ENCODE data around the gene ENDOD1. TPM values are rescaled to one million over a fixed set of nuclear protein-coding genes. Genes with fewer than 3 reads are reported as not detected.

Gene ENDOD1
- total and polyA plus RNA-seq, 4 donors = 2.2 to 35.6 (median 5.9) TPM

GRCh38 chr11:95088946-95089619 is 563 bp upstream of the ENDOD1 start:
- Histone ChIP-seq H3K9me3 (ENCODE audit: control insufficient read depth in 4 of 4, low read length in 3 of 4) (no peaks in the 10 kb centered on the region), H3K27ac (ENCODE audit: low read depth in 1 of 2, low read length in 2 of 2) (peak overlapping the region; percentile 85 to 87), H3K4me3 (ENCODE audit: low read depth in 1 of 3, low read length in 3 of 3) (peak overlapping the region in 2 of 3 donors; percentile 83 to 88), H3K4me1 (ENCODE audit: control insufficient read depth in 4 of 4, insufficient read depth in 4 of 4, low read length in 3 of 4) (peaks cover 2 to 18% (median 7%) of the 10 kb centered on the region in 4 donors), H3K27me3 (ENCODE audit: control insufficient read depth in 4 of 4, insufficient read depth in 4 of 4, low read length in 3 of 4) (no peaks in the 10 kb centered on the region), H3K9ac (ENCODE audit: low read depth in 1 of 2, low read length in 2 of 2) (no peak overlapping the region), H3K36me3 (ENCODE audit: control insufficient read depth in 4 of 4, insufficient read depth in 3 of 4, low read depth in 1 of 4, low read length in 3 of 4) (no peaks in the 10 kb centered on the region)
- no peak for DNase-seq (ENCODE audit: low spot score)
- TF ChIP-seq ZBTB33 (IDR thresholded peaks at IDR 0.05) (no peak), SP1 (IDR thresholded peaks at IDR 0.05) (peak; percentile 19)
- 22% methylated on average over 27 of the region's 27 CpGs for WGBS

GRCh38 chr11:95091663-95092180 is 2.1 kb downstream of the ENDOD1 start:
- Histone ChIP-seq H3K4me1 (ENCODE audit: control insufficient read depth in 4 of 4, insufficient read depth in 4 of 4, low read length in 3 of 4) (peaks cover 2 to 18% (median 7%) of the 10 kb centered on the region in 4 donors), H3K9me3 (ENCODE audit: control insufficient read depth in 4 of 4, low read length in 3 of 4) (no peaks in the 10 kb centered on the region), H3K27ac (ENCODE audit: low read depth in 1 of 2, low read length in 2 of 2) (no peak overlapping the region), H3K4me3 (ENCODE audit: low read depth in 1 of 3, low read length in 3 of 3) (no peak overlapping the region), H3K36me3 (ENCODE audit: control insufficient read depth in 4 of 4, insufficient read depth in 3 of 4, low read depth in 1 of 4, low read length in 3 of 4) (no peaks in the 10 kb centered on the region), H3K27me3 (ENCODE audit: control insufficient read depth in 4 of 4, insufficient read depth in 4 of 4, low read length in 3 of 4) (no peaks in the 10 kb centered on the region), H3K9ac (ENCODE audit: low read depth in 1 of 2, low read length in 2 of 2) (no peak overlapping the region)
- TF ChIP-seq YY1 (IDR thresholded peaks at IDR 0.05) = no peak
- no peak for TF ChIP-seq GABPA (IDR thresholded peaks at IDR 0.05 in 1 of 2, conservative IDR thresholded peaks at IDR 0.05 in 1 of 2)
- no peak for TF ChIP-seq FOXA2 (IDR thresholded peaks at IDR 0.05)
- TF ChIP-seq ATF3 (IDR thresholded peaks at IDR 0.05) = no peak
- no peak for TF ChIP-seq TAF1 (conservative IDR thresholded peaks at IDR 0.05)
- no peak for TF ChIP-seq RAD21 (IDR thresholded peaks at IDR 0.05)
- TF ChIP-seq NR2F2 (IDR thresholded peaks at IDR 0.05) = no peak
- TF ChIP-seq ZBTB33 (IDR thresholded peaks at IDR 0.05) = no peak
- TF ChIP-seq FOXA1 (IDR thresholded peaks at IDR 0.05) = no peak
- TF ChIP-seq EGR1 (IDR thresholded peaks at IDR 0.05; ENCODE audit: low read depth in 2 of 2) = no peak
- DNase-seq (ENCODE audit: low spot score) = no peak

GRCh38 chr11:95092549-95093324 is 3.1 kb downstream of the ENDOD1 start:
- peak; percentile 31 for TF ChIP-seq CTCF (IDR thresholded peaks at IDR 0.05; ENCODE audit: low read depth, low read length, missing input control)
- TF ChIP-seq FOXA2 (IDR thresholded peaks at IDR 0.05) = no peak
- TF ChIP-seq RAD21 (IDR thresholded peaks at IDR 0.05) = peak; percentile 9 to 36
- Histone ChIP-seq H3K4me1 (ENCODE audit: control insufficient read depth in 4 of 4, insufficient read depth in 4 of 4, low read length in 3 of 4) (peaks cover 2 to 18% (median 7%) of the 10 kb centered on the region in 4 donors), H3K36me3 (ENCODE audit: control insufficient read depth in 4 of 4, insufficient read depth in 3 of 4, low read depth in 1 of 4, low read length in 3 of 4) (no peaks in the 10 kb centered on the region), H3K4me3 (ENCODE audit: low read depth in 1 of 3, low read length in 3 of 3) (no peak overlapping the region), H3K9ac (ENCODE audit: low read depth in 1 of 2, low read length in 2 of 2) (no peak overlapping the region), H3K27me3 (ENCODE audit: control insufficient read depth in 4 of 4, insufficient read depth in 4 of 4, low read length in 3 of 4) (no peaks in the 10 kb centered on the region), H3K27ac (ENCODE audit: low read depth in 1 of 2, low read length in 2 of 2) (no peak overlapping the region), H3K9me3 (ENCODE audit: control insufficient read depth in 4 of 4, low read length in 3 of 4) (no peaks in the 10 kb centered on the region)
- DNase-seq (ENCODE audit: low spot score) = no peak
- 51% methylated on average over 5 of the region's 5 CpGs for WGBS

Measured in liver (tissue), 9 donors.